GM04504 (cell line): ENCODE results near the gene PRIMA1.

Experiments
- DNase-seq: peaks from one replicate; pipeline ENCODE4 v3.0.0-alpha.2; 2012; ENCODE audit warnings: low read depth

PRIMA1 gene

GRCh38 chr14:93753647-93754046 is 34.6 kb downstream of the PRIMA1 start:
- no peak for DNase-seq

GRCh38 chr14:93752980-93753561 is 35.2 kb downstream of the PRIMA1 start:
- DNase-seq, result no peak

- no peak for DNase-seq
These were observed 36.2 kb downstream of the PRIMA1 start for GRCh38 chr14:93751946-93752655.

- DNase-seq, result no peak
These were observed 39.2 kb downstream of the PRIMA1 start for GRCh38 chr14:93749076-93749420.

- DNase-seq, result no peak
These were observed 39.8 kb downstream of the PRIMA1 start for GRCh38 chr14:93748208-93749075.

GRCh38 chr14:93747560-93747959 is 40.7 kb downstream of the PRIMA1 start:
- DNase-seq, result no peak

GRCh38 chr14:93747102-93747501 is 41.2 kb downstream of the PRIMA1 start:
- no peak for DNase-seq

GRCh38 chr14:93745603-93746273 is 42.5 kb downstream of the PRIMA1 start:
- no peak for DNase-seq

- no peak for DNase-seq
These were observed 43.4 kb downstream of the PRIMA1 start for GRCh38 chr14:93744876-93745275.

GRCh38 chr14:93744176-93744575 is 44.1 kb downstream of the PRIMA1 start:
- no peak for DNase-seq

GRCh38 chr14:93743270-93744060 is 44.8 kb downstream of the PRIMA1 start:
- DNase-seq, result no peak

GRCh38 chr14:93742761-93743160 is 45.5 kb downstream of the PRIMA1 start:
- DNase-seq, result no peak

GRCh38 chr14:93741556-93742230 is 46.6 kb downstream of the PRIMA1 start:
- DNase-seq, result no peak

GRCh38 chr14:93737634-93738033 is 50.7 kb downstream of the PRIMA1 start:
- DNase-seq, result no peak

- no peak for DNase-seq
These were observed 51.8 kb downstream of the PRIMA1 start for GRCh38 chr14:93736378-93737014.

- DNase-seq, result no peak
These were observed 53.1 kb downstream of the PRIMA1 start for GRCh38 chr14:93735206-93735605.

- DNase-seq, result no peak
These were observed 54.0 kb downstream of the PRIMA1 start for GRCh38 chr14:93734086-93734822.

- DNase-seq, result no peak
These were observed 54.7 kb downstream of the PRIMA1 start for GRCh38 chr14:93733631-93734030.

- no peak for DNase-seq
These were observed 55.1 kb downstream of the PRIMA1 start for GRCh38 chr14:93733231-93733630.

- no peak for DNase-seq
These were observed 55.8 kb downstream of the PRIMA1 start for GRCh38 chr14:93732524-93732923.
